Stimulated activated naive CD8-positive, alpha-beta T cell treated with anti-CD3 and anti-CD28 coated beads, Interleukin-15, amount 100 ng/mL, for 72 hours (primary cell): ENCODE measurements around the gene TAS2R41.
"Not testable (repeated sequence)": the region's sequence is repeated elsewhere in the genome, so short reads cannot be mapped to it uniquely, and the experiment has no call there.

ENCODE experiments used
- ATAC-seq: fragments of 150-1000 bp; cut with Tn5 transposase; 2 replicates; pipeline ENCODE4 v1.10.0; 2021; ENCODE audit warnings: mild to moderate bottlenecking, moderate library complexity
- DNase-seq, 2 donors: peaks; one replicate each; pipeline ENCODE4 v3.0.0; 2021 to 2022
- H3K27ac Mint-ChIP-seq, 2 donors: one replicate each; pipeline ENCODE4 v1.8.0; 2022; ENCODE audit warnings: mild to moderate bottlenecking in 2 of 2, mixed read lengths in 2 of 2, moderate library complexity in 2 of 2
- H3K27me3 Mint-ChIP-seq: one replicate; pipeline ENCODE4 v1.8.0; 2022; ENCODE audit warnings: mixed read lengths
- H3K4me1 Mint-ChIP-seq: one replicate; pipeline ENCODE4 v1.8.0; 2022; ENCODE audit warnings: mild to moderate bottlenecking, mixed read lengths
- H3K4me3 Mint-ChIP-seq, 2 donors: one replicate each; pipeline ENCODE4 v1.8.0; 2022; ENCODE audit warnings: mild to moderate bottlenecking in 2 of 2, mixed read lengths in 2 of 2, moderate library complexity in 1 of 2
- H3K9me3 Mint-ChIP-seq, 2 donors: one replicate each; pipeline ENCODE4 v1.8.0; 2022; ENCODE audit warnings: mixed read lengths in 2 of 2

Gene TAS2R41

DNA sequence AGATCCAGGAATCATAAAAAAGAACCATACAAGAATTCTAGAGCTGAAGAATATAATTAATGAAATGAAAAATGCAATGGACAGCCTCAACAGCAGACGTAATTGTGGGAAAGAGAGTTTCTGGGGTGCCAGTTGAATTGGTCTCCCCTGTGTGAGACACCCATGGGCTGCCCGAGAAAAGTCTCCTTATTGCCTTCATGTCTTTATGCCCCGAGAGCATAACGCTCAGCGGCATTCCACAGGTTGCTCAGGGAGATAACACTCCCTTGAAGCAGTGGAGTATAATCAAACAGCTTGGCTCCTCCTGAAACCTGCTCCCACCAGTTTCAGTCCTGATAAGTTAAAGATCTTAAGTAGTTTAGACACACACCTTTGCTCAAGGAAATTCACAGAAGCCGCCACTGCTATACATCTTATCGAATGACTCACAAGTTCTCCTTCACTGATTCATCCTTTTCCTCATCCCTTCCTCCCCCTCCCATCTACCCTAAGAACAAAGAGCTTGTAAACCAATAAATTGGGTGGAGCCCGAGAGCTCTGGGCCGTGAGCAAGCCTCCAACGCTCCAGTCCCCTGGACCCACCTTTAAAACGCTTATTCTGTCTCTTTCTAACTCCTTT is 5.5 kb upstream of the TAS2R41 start:
- not testable (repeated sequence) for H3K27me3 Mint-ChIP-seq, DNase-seq, H3K4me1 Mint-ChIP-seq, H3K27ac Mint-ChIP-seq, ATAC-seq, H3K4me3 Mint-ChIP-seq
- peaks cover 6 to 20% of the 10 kb centered on the region in 2 donors for H3K9me3 Mint-ChIP-seq

- Mint-ChIP-seq H3K4me3 (no peak overlapping the region), H3K9me3 (peaks cover 5 to 6% of the 10 kb centered on the region in 2 donors), H3K4me1 (peaks cover 26% of the 10 kb centered on the region), H3K27me3 (no peaks in the 10 kb centered on the region), H3K27ac (peak overlapping the region in 1 of 2 donors; percentile 50)
- DNase-seq = no peak
- ATAC-seq = no peak
These were observed 1.5 kb downstream of the TAS2R41 start for GRCh38 chr7:143479055-143479766.

DNA sequence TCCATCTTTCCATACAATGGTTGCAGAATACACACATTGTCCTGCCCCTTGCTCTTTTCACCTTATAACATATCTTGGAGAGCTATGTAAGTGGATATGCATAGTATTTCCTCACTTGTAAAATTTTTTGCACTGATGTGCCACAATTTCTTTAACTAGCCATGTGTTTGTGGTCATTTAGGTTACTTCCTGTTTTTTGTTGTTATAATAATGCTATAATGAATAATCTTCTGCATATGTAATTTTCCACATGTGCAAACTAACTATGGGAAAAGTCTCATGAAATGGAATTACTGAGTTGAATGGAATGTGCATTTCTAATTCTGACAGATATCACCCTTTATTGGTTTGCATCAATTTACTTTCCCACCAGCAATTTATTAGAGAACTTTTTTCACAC is 2.8 kb downstream of the TAS2R41 start:
- Mint-ChIP-seq H3K9me3 (no peaks in the 10 kb centered on the region), H3K27me3 (no peaks in the 10 kb centered on the region), H3K4me3 (no peak overlapping the region), H3K27ac (no peak overlapping the region), H3K4me1 (peaks cover 26% of the 10 kb centered on the region)
- ATAC-seq (no peak), DNase-seq (no peak)

DNA sequence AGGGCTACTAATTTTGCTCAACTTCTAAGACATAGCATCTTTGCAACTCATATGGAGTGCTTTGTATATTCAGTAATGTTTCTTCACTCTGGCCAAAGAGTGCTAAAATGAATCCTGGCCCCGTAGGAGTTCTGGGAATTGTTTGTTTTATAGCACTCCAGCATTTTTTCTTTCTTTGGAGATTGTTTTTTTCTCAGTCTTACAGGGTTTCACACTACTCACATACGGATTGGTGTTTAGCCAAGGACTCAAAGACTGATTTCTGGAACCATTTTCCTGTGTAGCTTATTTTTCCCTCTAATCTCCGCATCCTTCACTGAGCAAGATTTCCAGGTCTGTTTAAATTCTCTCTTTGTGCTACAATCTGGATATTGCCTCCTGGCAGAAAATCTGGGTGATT is 6.4 kb downstream of the TAS2R41 start:
- H3K9me3 Mint-ChIP-seq = no peaks in the 10 kb centered on the region
- H3K27me3 Mint-ChIP-seq = no peaks in the 10 kb centered on the region
- ATAC-seq = no peak
- peaks cover 34% of the 10 kb centered on the region for H3K4me1 Mint-ChIP-seq
- H3K4me3 Mint-ChIP-seq = no peak overlapping the region
- no peak overlapping the region for H3K27ac Mint-ChIP-seq
- no peak for DNase-seq

GRCh38 chr7:143485094-143485493 is 7.4 kb downstream of the TAS2R41 start:
- Mint-ChIP-seq H3K27ac (peak overlapping the region in 1 of 2 donors; percentile 42), H3K4me1 (peaks cover 34% of the 10 kb centered on the region), H3K27me3 (no peaks in the 10 kb centered on the region), H3K9me3 (no peaks in the 10 kb centered on the region), H3K4me3 (no peak overlapping the region)
- DNase-seq = no peak
- ATAC-seq = no peak

DNA sequence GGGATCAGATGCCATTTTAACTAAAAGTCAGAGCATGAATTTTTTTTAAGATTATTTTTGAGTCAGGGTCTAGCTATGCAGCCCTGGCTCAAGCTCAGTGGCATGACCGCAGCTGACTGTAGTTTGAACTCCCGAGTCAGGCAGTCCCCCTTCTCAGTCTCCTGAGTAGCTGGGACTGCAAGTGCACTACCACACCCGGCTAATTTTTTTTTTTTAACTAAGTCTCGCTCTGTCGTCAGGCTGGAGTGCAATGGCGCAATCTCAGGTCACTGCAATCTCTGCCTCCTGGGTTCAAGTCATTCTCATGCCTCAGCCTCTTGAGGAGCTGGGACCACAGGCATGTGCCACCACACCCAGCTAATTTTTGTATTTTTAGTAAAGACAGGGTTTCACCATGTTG is 7.8 kb downstream of the TAS2R41 start:
- DNase-seq (no peak), ATAC-seq (no peak)
- H3K9me3 Mint-ChIP-seq = no peaks in the 10 kb centered on the region
- no peak overlapping the region for H3K4me3 Mint-ChIP-seq
- peaks cover 32% of the 10 kb centered on the region for H3K4me1 Mint-ChIP-seq
- H3K27ac Mint-ChIP-seq = peak overlapping the region in 1 of 2 donors; percentile 7
- H3K27me3 Mint-ChIP-seq = no peaks in the 10 kb centered on the region

DNA sequence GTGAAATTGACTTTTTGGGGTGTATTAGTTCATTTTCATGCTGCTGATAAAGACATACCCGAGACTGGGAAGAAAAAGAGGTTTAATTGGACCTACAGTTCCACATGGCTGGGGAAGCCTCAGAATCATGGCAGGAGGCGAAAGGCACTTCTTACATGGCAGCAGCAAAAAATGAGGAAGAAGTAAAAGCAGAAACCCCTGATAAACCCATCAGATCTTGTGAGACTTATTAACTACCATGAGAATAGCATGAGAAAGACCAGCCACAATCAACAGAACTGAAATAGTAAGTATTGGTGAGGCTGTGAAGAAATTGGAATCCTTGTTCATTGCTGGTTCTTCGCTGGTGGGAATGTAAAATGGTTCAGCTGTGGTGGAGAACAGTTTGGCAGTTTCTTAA is 8.6 kb downstream of the TAS2R41 start:
- H3K4me3 Mint-ChIP-seq, H3K27me3 Mint-ChIP-seq, H3K9me3 Mint-ChIP-seq, H3K27ac Mint-ChIP-seq, DNase-seq, ATAC-seq: not testable (repeated sequence)
- H3K4me1 Mint-ChIP-seq = peaks cover 31% of the 10 kb centered on the region

DNA sequence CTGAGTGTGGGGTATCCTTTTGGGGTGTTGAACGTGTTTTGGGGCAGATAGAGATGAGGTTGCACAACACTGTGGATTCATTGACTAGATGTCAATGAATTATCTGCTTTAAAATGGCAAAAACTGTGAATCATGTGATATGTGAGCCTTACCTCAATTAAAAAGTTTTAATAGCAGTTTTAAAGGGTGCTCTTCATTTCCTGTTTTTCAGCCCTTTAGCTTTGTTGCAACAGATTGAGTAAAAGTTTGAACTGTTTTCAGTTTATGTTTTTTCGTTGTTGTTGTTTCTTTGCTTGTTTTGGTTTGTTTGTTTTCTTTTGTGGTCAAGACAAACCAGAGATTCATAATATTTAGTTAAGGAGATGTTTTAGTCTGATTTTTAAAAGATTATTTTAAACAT is 9.4 kb downstream of the TAS2R41 start:
- ATAC-seq = no peak
- Mint-ChIP-seq H3K4me1 (peaks cover 31% of the 10 kb centered on the region), H3K27ac (no peak overlapping the region), H3K4me3 (no peak overlapping the region), H3K27me3 (no peaks in the 10 kb centered on the region), H3K9me3 (no peaks in the 10 kb centered on the region)
- DNase-seq = no peak

DNA sequence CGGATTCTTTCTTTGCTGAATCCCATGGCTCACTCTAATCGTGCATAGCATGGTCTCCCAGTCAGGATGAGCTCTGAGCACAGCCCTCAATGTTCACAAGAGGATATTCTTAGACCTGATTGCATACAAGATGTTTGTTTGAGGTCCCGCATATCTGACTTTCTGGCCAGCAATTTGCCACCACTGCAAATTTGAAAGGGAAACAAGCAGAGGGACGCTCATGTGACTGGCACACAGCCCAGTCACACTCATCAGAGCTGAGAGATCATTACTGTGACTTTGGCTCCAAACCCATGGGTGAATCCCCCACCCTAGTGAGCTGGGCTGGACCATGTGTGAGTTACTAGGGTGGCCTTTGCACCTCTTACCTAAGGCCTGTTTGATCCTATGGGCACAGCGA is 9.9 kb downstream of the TAS2R41 start:
- Mint-ChIP-seq H3K27me3 (no peaks in the 10 kb centered on the region), H3K4me1 (peaks cover 34% of the 10 kb centered on the region), H3K9me3 (no peaks in the 10 kb centered on the region), H3K27ac (no peak overlapping the region), H3K4me3 (no peak overlapping the region)
- ATAC-seq (no peak), DNase-seq (no peak)

GRCh38 chr7:143490717-143491306 is 13.1 kb downstream of the TAS2R41 start:
- ATAC-seq (peak; percentile 63), DNase-seq (no peak)
- no peak overlapping the region for H3K4me3 Mint-ChIP-seq
- peak overlapping the region in 1 of 2 donors; percentile 44 for H3K27ac Mint-ChIP-seq
- peaks cover 57% of the 10 kb centered on the region for H3K4me1 Mint-ChIP-seq
- H3K27me3 Mint-ChIP-seq = no peaks in the 10 kb centered on the region
- H3K9me3 Mint-ChIP-seq = no peaks in the 10 kb centered on the region

GRCh38 chr7:143492043-143492471 is 14.4 kb downstream of the TAS2R41 start:
- DNase-seq = no peak
- Mint-ChIP-seq H3K27me3 (no peaks in the 10 kb centered on the region), H3K4me1 (peaks cover 63% of the 10 kb centered on the region), H3K9me3 (no peaks in the 10 kb centered on the region), H3K27ac (peak overlapping the region in 1 of 2 donors; percentile 13), H3K4me3 (peak overlapping the region in 1 of 2 donors; percentile 37)
- peak; percentile 53 for ATAC-seq

- Mint-ChIP-seq H3K9me3 (no peaks in the 10 kb centered on the region), H3K27ac (peak overlapping the region; percentile 23 to 90)
- DNase-seq = no peak
These were observed 15.4 kb downstream of the TAS2R41 start for GRCh38 chr7:143492799-143493739.

GRCh38 chr7:143493751-143494150 is 16.1 kb downstream of the TAS2R41 start:
- Mint-ChIP-seq H3K27me3 (no peaks in the 10 kb centered on the region), H3K4me3 (peak overlapping the region; percentile 56 to 57), H3K27ac (peak overlapping the region in 1 of 2 donors; percentile 90), H3K9me3 (no peaks in the 10 kb centered on the region), H3K4me1 (peaks cover 49% of the 10 kb centered on the region)
- DNase-seq (no peak), ATAC-seq (peak; percentile 78)

More at GRCh38 chr7:143492799-143493739, 15.4 kb downstream of the TAS2R41 start:
- no peak for ATAC-seq
- Mint-ChIP-seq H3K4me3 (peak overlapping the region; percentile 36 to 57), H3K4me1 (peaks cover 56% of the 10 kb centered on the region), H3K27me3 (no peaks in the 10 kb centered on the region)

GRCh38 chr7:143494622-143495021 is 16.9 kb downstream of the TAS2R41 start:
- no peak overlapping the region for H3K27ac Mint-ChIP-seq
- no peaks in the 10 kb centered on the region for H3K27me3 Mint-ChIP-seq
- H3K9me3 Mint-ChIP-seq = no peaks in the 10 kb centered on the region
- H3K4me3 Mint-ChIP-seq = no peak overlapping the region
- ATAC-seq (no peak), DNase-seq (no peak)
- H3K4me1 Mint-ChIP-seq = peaks cover 49% of the 10 kb centered on the region

- DNase-seq = no peak
- ATAC-seq = no peak
- peaks cover 46% of the 10 kb centered on the region for H3K4me1 Mint-ChIP-seq
- no peaks in the 10 kb centered on the region for H3K27me3 Mint-ChIP-seq
- no peak overlapping the region for H3K27ac Mint-ChIP-seq
- no peak overlapping the region for H3K4me3 Mint-ChIP-seq
- H3K9me3 Mint-ChIP-seq = no peaks in the 10 kb centered on the region
These were observed 18.2 kb downstream of the TAS2R41 start for GRCh38 chr7:143495851-143496250.
